DND-41 (cell line): ENCODE results near the gene IL21R.

Experiments used
- ATAC-seq: fragments of 200-7000 bp; cut with Tn5 transposase; 3 replicates; pipeline ENCODE4 v1.9.1; 2021; ENCODE audit warnings: low read depth; ENCODE audit not compliant: insufficient read depth
- DNase-seq: peaks from one replicate; pipeline ENCODE4 v3.0.0-alpha.2; 2020
- H2AFZ ChIP-seq: 2 replicates; pipeline ENCODE4 v1.6.0; 2012; ENCODE audit warnings: low read depth, low read length
- H3K27ac ChIP-seq: 2 replicates; pipeline ENCODE4 v1.5.1; 2012; ENCODE audit warnings: low read length, inconsistent platforms
- H3K27me3 ChIP-seq: fragments of 200-600 bp; sonication (generic); 2 replicates; pipeline ENCODE4 v1.6.0; 2012; ENCODE audit warnings: low read length, mild to moderate bottlenecking, inconsistent platforms; ENCODE audit not compliant: insufficient read depth, poor library complexity
- H3K36me3 ChIP-seq: 2 replicates; pipeline ENCODE4 v1.5.1; 2012; ENCODE audit warnings: low read length, inconsistent platforms; ENCODE audit not compliant: insufficient read depth
- H3K4me1 ChIP-seq: 2 replicates; pipeline ENCODE4 v1.5.1; 2012; ENCODE audit warnings: mild to moderate bottlenecking, low read length; ENCODE audit not compliant: insufficient read depth
- H3K4me2 ChIP-seq: 2 replicates; pipeline ENCODE4 v1.6.0; 2012; ENCODE audit warnings: mild to moderate bottlenecking, moderate library complexity, low read length, inconsistent platforms; ENCODE audit not compliant: insufficient read depth
- H3K4me3 ChIP-seq, 2 experiments: fragments of 200-600 bp in 1 of 2; shearing (Covaris generic) in 1 of 2; 2 replicates each; pipeline ENCODE4 v1.5.1; 2012 to 2016; ENCODE audit warnings: inconsistent platforms in 2 of 2, low read length in 2 of 2, mild to moderate bottlenecking in 2 of 2, low read depth in 1 of 2, moderate library complexity in 1 of 2
- H3K79me2 ChIP-seq: 2 replicates; pipeline ENCODE4 v1.6.0; 2012; ENCODE audit warnings: low read length, inconsistent platforms; ENCODE audit not compliant: insufficient read depth
- H3K9ac ChIP-seq: 2 replicates; pipeline ENCODE4 v1.6.0; 2012; ENCODE audit warnings: low read depth, mild to moderate bottlenecking, inconsistent platforms, low read length, moderate library complexity
- H3K9me3 ChIP-seq: 2 replicates; pipeline ENCODE4 v1.5.1; 2012; ENCODE audit warnings: low read length, moderate library complexity, mild to moderate bottlenecking, inconsistent platforms; ENCODE audit not compliant: insufficient read depth, severe bottlenecking
- H4K20me1 ChIP-seq: 2 replicates; pipeline ENCODE4 v1.6.0; 2012; ENCODE audit warnings: low read length; ENCODE audit not compliant: insufficient read depth
- EZH2 ChIP-seq: IDR thresholded peaks from 3 replicates; pipeline ENCODE4 v1.6.1; 2012; ENCODE audit warnings: borderline replicate concordance, low read depth, mild to moderate bottlenecking, moderate library complexity, low read length, inconsistent platforms; ENCODE audit not compliant: severe bottlenecking
- TF ChIP-seq, protein P1 (sequence below): IDR thresholded peaks from 2 replicates; pipeline ENCODE4 v1.5.1; 2012; ENCODE audit warnings: borderline replicate concordance, low read length, moderate library complexity, mild to moderate bottlenecking; ENCODE audit not compliant: poor library complexity, severe bottlenecking; ENCODE audit errors: extremely low read depth

Gene IL21R

DNA sequence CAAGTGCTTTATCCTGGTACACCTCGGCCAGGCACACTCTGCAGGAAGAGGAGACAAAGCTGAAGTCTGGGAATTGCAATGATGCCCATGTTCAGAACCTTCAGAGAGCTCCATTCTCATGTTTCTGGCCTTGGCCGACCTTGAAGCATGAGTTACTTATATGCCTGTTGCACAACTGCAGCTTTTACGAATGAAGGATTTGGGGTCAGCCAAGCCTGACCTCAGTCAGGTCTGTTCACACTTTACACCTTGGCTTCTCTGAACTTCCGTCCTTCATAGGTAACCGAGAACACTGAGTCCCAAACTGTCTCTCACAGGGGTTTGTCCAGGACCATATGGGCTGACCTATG lies 81.1 kb downstream of the IL21R start:
- no peaks in the 10 kb centered on the region for H3K79me2 ChIP-seq
- TF ChIP-seq, protein P1, sequence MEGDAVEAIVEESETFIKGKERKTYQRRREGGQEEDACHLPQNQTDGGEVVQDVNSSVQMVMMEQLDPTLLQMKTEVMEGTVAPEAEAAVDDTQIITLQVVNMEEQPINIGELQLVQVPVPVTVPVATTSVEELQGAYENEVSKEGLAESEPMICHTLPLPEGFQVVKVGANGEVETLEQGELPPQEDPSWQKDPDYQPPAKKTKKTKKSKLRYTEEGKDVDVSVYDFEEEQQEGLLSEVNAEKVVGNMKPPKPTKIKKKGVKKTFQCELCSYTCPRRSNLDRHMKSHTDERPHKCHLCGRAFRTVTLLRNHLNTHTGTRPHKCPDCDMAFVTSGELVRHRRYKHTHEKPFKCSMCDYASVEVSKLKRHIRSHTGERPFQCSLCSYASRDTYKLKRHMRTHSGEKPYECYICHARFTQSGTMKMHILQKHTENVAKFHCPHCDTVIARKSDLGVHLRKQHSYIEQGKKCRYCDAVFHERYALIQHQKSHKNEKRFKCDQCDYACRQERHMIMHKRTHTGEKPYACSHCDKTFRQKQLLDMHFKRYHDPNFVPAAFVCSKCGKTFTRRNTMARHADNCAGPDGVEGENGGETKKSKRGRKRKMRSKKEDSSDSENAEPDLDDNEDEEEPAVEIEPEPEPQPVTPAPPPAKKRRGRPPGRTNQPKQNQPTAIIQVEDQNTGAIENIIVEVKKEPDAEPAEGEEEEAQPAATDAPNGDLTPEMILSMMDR = no peak
- no peak for TF ChIP-seq EZH2
- no peaks in the 10 kb centered on the region for H3K9me3 ChIP-seq
- H3K9ac ChIP-seq = no peak overlapping the region
- no peak overlapping the region for H3K4me3 ChIP-seq
- H3K4me1 ChIP-seq = no peaks in the 10 kb centered on the region
- H3K4me2 ChIP-seq = no peak overlapping the region
- H3K36me3 ChIP-seq = peaks cover 83% of the 10 kb centered on the region
- H3K27me3 ChIP-seq = no peaks in the 10 kb centered on the region
- H3K27ac ChIP-seq = no peak overlapping the region
- H4K20me1 ChIP-seq = no peaks in the 10 kb centered on the region
- H2AFZ ChIP-seq = no peak overlapping the region
- DNase-seq (no peak), ATAC-seq (no peak)

DNA sequence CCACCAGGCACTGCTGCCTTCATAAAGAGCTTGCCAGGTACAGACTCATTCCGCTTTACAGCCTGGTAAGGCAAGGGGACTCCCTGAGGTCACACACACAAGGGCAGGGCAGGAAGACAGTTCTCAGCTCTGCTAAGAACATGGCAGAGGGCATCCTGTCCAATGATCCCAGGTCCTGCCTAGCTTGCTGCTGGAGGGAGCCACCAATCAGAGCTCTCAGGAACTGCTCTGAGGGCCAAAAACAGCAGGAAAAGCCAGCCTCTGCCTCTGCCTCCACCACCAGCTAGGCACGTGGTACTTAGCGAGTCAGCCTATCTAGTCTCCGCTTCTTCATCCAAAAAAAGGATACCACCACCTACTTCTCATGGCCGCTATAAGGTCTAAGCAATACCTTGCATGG lies 81.7 kb downstream of the IL21R start:
- DNase-seq (no peak), ATAC-seq (no peak)
- Histone ChIP-seq H3K9me3 (no peaks in the 10 kb centered on the region), H3K27me3 (no peaks in the 10 kb centered on the region), H4K20me1 (no peaks in the 10 kb centered on the region), H3K36me3 (peaks cover 83% of the 10 kb centered on the region), H3K4me2 (no peak overlapping the region), H3K79me2 (no peaks in the 10 kb centered on the region), H3K27ac (no peak overlapping the region), H3K4me1 (no peaks in the 10 kb centered on the region), H3K4me3 (no peak overlapping the region), H2AFZ (no peak overlapping the region), H3K9ac (no peak overlapping the region)
- TF ChIP-seq, protein P1 = no peak
- TF ChIP-seq EZH2 = no peak

DNA sequence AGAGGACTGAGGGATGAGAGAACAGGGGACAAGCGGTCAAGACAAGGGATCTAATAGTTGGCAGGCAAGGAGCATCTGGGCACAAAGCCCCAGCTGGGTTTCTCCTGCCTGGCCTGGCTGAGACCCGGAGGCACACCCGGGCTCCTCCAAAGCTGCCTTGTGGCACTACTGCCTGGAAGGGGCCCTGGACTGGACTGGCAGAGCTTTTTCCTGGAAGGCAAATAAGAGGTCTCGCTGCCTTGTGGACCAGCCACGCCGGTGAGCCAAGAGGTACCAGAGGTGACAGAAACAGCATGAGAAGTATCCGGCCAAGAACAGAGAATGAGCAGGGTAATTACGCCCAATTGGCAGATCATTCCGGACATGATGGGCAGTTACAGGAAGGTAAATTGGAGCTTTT lies 83.2 kb downstream of the IL21R start:
- no peak overlapping the region for H3K4me3 ChIP-seq
- no peak overlapping the region for H3K4me2 ChIP-seq
- peaks cover 94% of the 10 kb centered on the region for H3K36me3 ChIP-seq

More for the DNA sequence above, 83.2 kb downstream of the IL21R start:
- ATAC-seq = no peak
- H4K20me1 ChIP-seq = no peaks in the 10 kb centered on the region
- TF ChIP-seq, protein P1 = no peak
- no peak for TF ChIP-seq EZH2
- H3K9me3 ChIP-seq = no peaks in the 10 kb centered on the region
- H3K9ac ChIP-seq = no peak overlapping the region
- no peak for DNase-seq
- no peaks in the 10 kb centered on the region for H3K4me1 ChIP-seq
- H3K79me2 ChIP-seq = no peaks in the 10 kb centered on the region
- H3K27me3 ChIP-seq = no peaks in the 10 kb centered on the region
- no peak overlapping the region for H2AFZ ChIP-seq
- no peak overlapping the region for H3K27ac ChIP-seq
